Suprapubic skin (tissue), 4 donors: ENCODE measurements around the gene AKAP1.

ENCODE experiments used
- CTCF ChIP-seq, 2 donors: fragments of 200-600 bp in 1 of 2; fragments of 450-650 bp in 1 of 2; sonication (generic) in 1 of 2; IDR thresholded peaks; one replicate each; pipeline ENCODE4 v1.5.1; 2016 to 2019; ENCODE audit warnings: antibody characterized with exemption in 2 of 2, mild to moderate bottlenecking in 1 of 2, moderate library complexity in 1 of 2
- EP300 ChIP-seq: sonication (generic); formaldehyde crosslinking; IDR thresholded peaks from one replicate; pipeline ENCODE4 v1.6.1; 2017; ENCODE audit warnings: antibody characterized with exemption
- POLR2A ChIP-seq, 2 donors: fragments of 450-650 bp; IDR thresholded peaks; one replicate each; pipeline ENCODE4 v1.6.1; 2017; ENCODE audit warnings: antibody characterized with exemption in 2 of 2, mild to moderate bottlenecking in 2 of 2, moderate library complexity in 2 of 2
- POLR2AphosphoS5 ChIP-seq, 3 donors: sonication (generic); formaldehyde crosslinking; IDR thresholded peaks; one replicate each; pipeline ENCODE4 v1.6.1; 2017; ENCODE audit warnings: antibody characterized with exemption in 3 of 3

GRCh38 chr17:57120814-57121213, 35.8 kb downstream of the AKAP1 start:
- TF ChIP-seq CTCF (IDR thresholded peaks at IDR 0.05) = no peak
- TF ChIP-seq POLR2A (IDR thresholded peaks at IDR 0.05) = no peak
- TF ChIP-seq POLR2AphosphoS5 (IDR thresholded peaks at IDR 0.05) = no peak
- no peak for TF ChIP-seq EP300
